ENCODE results near the gene DHX8.

The DHX8 gene

GRCh38 chr17:43548689-43549379 lies 65.1 kb downstream of the DHX8 start:
- Histone ChIP-seq H3K4me2 (ENCODE audit: low read length) (no peak overlapping the region), H2AFZ (no peak overlapping the region), H3K27ac (no peak overlapping the region), H3K27me3 (ENCODE audit: control insufficient read depth, insufficient read depth, low read length) (no peaks in the 10 kb centered on the region), H3K79me2 (no peaks in the 10 kb centered on the region), H3K9me3 (ENCODE audit: control insufficient read depth, low read length) (no peaks in the 10 kb centered on the region), H3K4me3 (ENCODE audit: low read depth, low read length) (no peak overlapping the region), H3K36me3 (ENCODE audit: control insufficient read depth, insufficient read depth, low read length) (no peaks in the 10 kb centered on the region), H3K4me1 (no peaks in the 10 kb centered on the region), H3K9ac (no peak overlapping the region)
- TF ChIP-seq, protein P1, sequence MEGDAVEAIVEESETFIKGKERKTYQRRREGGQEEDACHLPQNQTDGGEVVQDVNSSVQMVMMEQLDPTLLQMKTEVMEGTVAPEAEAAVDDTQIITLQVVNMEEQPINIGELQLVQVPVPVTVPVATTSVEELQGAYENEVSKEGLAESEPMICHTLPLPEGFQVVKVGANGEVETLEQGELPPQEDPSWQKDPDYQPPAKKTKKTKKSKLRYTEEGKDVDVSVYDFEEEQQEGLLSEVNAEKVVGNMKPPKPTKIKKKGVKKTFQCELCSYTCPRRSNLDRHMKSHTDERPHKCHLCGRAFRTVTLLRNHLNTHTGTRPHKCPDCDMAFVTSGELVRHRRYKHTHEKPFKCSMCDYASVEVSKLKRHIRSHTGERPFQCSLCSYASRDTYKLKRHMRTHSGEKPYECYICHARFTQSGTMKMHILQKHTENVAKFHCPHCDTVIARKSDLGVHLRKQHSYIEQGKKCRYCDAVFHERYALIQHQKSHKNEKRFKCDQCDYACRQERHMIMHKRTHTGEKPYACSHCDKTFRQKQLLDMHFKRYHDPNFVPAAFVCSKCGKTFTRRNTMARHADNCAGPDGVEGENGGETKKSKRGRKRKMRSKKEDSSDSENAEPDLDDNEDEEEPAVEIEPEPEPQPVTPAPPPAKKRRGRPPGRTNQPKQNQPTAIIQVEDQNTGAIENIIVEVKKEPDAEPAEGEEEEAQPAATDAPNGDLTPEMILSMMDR (IDR thresholded peaks at IDR 0.05): no peak

GRCh38 chr17:43549496-43549895 lies 65.7 kb downstream of the DHX8 start:
- Histone ChIP-seq H3K79me2 (no peaks in the 10 kb centered on the region), H3K36me3 (ENCODE audit: control insufficient read depth, insufficient read depth, low read length) (no peaks in the 10 kb centered on the region)
- TF ChIP-seq, protein P1 (IDR thresholded peaks at IDR 0.05): no peak

GRCh38 chr17:43550754-43551153 lies 67.0 kb downstream of the DHX8 start:
- no peak overlapping the region for H3K27ac ChIP-seq
- no peaks in the 10 kb centered on the region for H3K4me1 ChIP-seq
- H3K4me2 ChIP-seq (ENCODE audit: low read length): no peak overlapping the region
- TF ChIP-seq, protein P1 (IDR thresholded peaks at IDR 0.05): no peak
- no peak overlapping the region for H3K4me3 ChIP-seq (ENCODE audit: low read depth, low read length)
- H3K36me3 ChIP-seq (ENCODE audit: control insufficient read depth, insufficient read depth, low read length): no peaks in the 10 kb centered on the region
- H3K27me3 ChIP-seq (ENCODE audit: control insufficient read depth, insufficient read depth, low read length): no peaks in the 10 kb centered on the region
- H3K9ac ChIP-seq: no peak overlapping the region
- no peak overlapping the region for H2AFZ ChIP-seq
- H3K9me3 ChIP-seq (ENCODE audit: control insufficient read depth, low read length): no peaks in the 10 kb centered on the region
- H3K79me2 ChIP-seq: no peaks in the 10 kb centered on the region

More at GRCh38 chr17:43549496-43549895, 65.7 kb downstream of the DHX8 start:
- no peak overlapping the region for H2AFZ ChIP-seq
- no peaks in the 10 kb centered on the region for H3K4me1 ChIP-seq
- no peaks in the 10 kb centered on the region for H3K27me3 ChIP-seq (ENCODE audit: control insufficient read depth, insufficient read depth, low read length)
- no peak overlapping the region for H3K9ac ChIP-seq
- H3K4me2 ChIP-seq (ENCODE audit: low read length): no peak overlapping the region
- H3K9me3 ChIP-seq (ENCODE audit: control insufficient read depth, low read length): no peaks in the 10 kb centered on the region
- no peak overlapping the region for H3K27ac ChIP-seq
- no peak overlapping the region for H3K4me3 ChIP-seq (ENCODE audit: low read depth, low read length)

DNA sequence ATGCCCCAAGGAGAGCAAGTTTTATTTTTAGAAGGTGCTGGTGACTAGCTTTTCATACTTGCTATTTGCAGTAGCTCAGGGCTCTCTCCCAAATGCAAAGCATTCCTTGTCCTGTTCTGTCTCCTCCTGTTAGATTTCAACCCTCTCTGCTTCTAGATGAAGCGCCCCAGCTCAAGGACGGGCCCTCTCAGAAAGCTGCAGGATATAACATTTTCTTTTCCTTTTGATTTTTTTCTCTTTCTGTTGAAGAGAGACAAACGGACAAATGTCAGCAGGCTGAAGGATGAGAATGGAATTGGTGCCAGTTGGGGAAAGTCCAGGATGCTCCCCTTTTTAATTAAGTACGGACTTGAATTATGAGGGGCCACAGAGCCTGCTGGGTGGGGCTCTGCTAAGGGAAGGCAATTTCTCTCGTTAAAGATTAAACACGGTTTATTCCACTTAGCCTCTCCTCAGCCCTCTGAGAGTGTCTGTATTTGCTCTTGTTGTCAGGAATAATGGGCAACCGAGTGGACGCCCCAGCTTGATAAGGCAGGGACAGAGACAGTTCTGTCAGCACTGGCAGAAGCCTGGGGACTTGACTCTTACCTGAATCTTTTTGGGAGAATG lies 68.6 kb downstream of the DHX8 start:
- Histone ChIP-seq H3K27me3 (ENCODE audit: control insufficient read depth, insufficient read depth, low read length) (no peaks in the 10 kb centered on the region), H2AFZ (no peak overlapping the region), H3K36me3 (ENCODE audit: control insufficient read depth, insufficient read depth, low read length) (no peaks in the 10 kb centered on the region), H3K9ac (no peak overlapping the region), H3K4me1 (no peaks in the 10 kb centered on the region), H3K4me2 (ENCODE audit: low read length) (no peak overlapping the region), H3K9me3 (ENCODE audit: control insufficient read depth, low read length) (no peaks in the 10 kb centered on the region), H3K27ac (no peak overlapping the region), H3K4me3 (ENCODE audit: low read depth, low read length) (no peak overlapping the region), H3K79me2 (no peaks in the 10 kb centered on the region)
- TF ChIP-seq, protein P1 (IDR thresholded peaks at IDR 0.05): no peak

GRCh38 chr17:43553573-43553972 lies 69.8 kb downstream of the DHX8 start:
- Histone ChIP-seq H3K9me3 (ENCODE audit: control insufficient read depth, low read length) (no peaks in the 10 kb centered on the region), H3K4me3 (ENCODE audit: low read depth, low read length) (no peak overlapping the region), H3K4me1 (no peaks in the 10 kb centered on the region), H3K36me3 (ENCODE audit: control insufficient read depth, insufficient read depth, low read length) (no peaks in the 10 kb centered on the region), H3K27ac (no peak overlapping the region), H3K79me2 (no peaks in the 10 kb centered on the region), H3K9ac (no peak overlapping the region), H3K4me2 (ENCODE audit: low read length) (no peak overlapping the region), H3K27me3 (ENCODE audit: control insufficient read depth, insufficient read depth, low read length) (no peaks in the 10 kb centered on the region), H2AFZ (no peak overlapping the region)
- TF ChIP-seq, protein P1 (IDR thresholded peaks at IDR 0.05): no peak

Data from parathyroid adenoma (tissue), 2 donors.